IPS DF 4.7 (cell line): ENCODE results near the gene UTS2R.
"Not testable (repeated sequence)": the region's sequence is repeated elsewhere in the genome, so short reads cannot be mapped to it uniquely, and the experiment has no call there.

Source experiments
- DNase-seq: peaks from one replicate; pipeline ENCODE4 v3.0.0-alpha.2; 2013; ENCODE audit warnings: low spot score; ENCODE audit errors: extremely low read depth

Gene UTS2R

DNA sequence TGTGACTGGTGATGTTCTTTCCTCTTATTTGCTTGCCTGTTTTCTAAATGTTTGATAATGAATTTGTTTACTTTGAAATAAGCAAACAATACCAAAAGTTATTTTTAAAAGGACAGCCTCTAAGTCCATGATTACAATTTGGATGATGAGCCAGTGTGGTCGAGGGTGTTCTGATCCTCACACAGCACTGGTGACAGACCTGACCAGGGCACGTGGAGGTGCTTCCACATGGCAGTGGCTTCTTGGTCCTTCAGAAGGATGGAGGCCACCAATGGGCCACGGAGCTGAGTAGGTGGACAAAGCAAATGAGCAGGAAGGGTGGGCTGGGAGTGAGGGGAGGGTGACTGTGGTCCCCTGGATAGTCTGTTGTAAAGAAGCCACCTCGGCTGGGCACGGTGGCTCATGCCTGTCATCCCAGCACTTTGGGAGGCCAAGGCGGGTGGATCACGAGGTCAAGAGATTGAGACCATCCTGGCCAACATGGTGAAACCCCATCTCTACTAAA, 16.7 kb upstream of the UTS2R start:
- DNase-seq, result no peak

DNA sequence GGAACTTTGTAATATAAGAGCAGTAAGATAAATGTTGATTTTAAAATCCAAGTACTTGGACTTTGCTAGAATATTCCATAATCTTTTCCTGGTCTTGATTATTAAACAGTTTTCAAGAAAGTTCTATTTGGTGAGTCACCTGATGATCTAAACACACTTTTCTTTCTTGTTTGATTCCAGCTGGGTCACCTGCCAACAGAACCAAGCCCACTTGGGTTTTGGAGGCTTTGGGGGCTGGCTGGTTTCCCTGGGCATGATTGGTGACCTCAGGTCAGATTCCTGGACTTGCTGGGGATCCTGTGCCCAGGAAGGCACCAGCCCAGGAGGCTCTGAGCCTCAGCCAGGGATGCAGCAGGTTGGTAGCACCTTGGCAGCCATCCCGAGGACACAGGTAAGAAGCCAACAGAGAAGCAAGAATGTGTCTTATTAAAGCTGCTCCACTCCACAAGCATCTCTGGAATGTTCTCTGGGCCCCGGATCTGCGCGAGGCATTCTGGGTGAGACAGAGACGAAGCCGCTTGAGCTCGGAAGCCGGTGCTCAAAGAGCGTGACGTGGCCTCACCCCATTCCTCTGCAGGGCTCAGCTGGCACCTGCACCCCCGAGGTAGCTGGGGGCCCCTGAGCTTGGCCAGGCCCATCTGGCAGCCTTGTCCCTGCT, 15.7 kb upstream of the UTS2R start:
- no peak for DNase-seq

DNA sequence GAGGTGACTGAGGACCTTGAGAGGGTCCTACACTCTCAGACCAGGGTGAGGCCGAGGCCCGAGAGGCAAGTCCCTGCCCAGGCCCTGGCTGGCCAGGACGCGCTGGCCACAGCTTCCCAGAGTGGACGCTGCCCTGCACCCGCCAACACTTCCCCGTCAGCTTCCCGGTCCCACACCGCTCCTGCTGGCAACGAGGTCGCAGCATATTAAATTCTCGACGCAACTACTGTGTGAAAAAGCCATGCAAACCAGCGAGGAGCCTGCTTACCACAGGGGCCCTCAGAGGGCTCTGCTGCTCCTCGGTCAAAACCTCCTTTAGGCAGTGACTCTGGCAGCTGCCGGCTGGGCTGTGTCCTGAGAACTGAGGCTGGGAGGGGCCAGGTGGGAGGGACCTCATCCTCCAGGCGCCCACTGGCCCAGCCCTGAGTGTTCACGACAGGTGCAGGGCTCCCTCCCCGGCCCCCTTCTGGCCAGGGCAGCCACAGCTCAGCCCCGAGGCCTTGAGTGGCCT, 14.7 kb upstream of the UTS2R start:
- no peak for DNase-seq

DNA sequence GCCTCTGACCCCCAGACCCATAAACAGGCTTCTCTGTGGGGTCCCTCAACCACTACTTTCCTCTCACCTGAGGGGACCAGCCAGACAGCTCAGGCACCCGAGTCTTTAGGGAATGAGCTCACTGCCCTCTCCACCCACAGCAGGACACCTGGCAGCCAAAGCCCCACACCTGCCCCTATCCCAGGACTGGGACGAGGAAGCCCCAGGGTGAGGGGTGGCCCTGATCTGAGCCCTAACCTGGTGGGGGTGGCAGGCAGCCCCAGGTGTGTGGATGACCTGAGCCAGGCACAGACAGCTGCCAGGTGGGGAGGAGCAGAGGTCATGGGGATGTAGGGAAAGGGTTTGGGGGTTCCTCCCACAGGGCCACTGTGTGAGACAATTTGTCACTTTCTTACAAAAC, 14.2 kb upstream of the UTS2R start:
- no peak for DNase-seq

DNA sequence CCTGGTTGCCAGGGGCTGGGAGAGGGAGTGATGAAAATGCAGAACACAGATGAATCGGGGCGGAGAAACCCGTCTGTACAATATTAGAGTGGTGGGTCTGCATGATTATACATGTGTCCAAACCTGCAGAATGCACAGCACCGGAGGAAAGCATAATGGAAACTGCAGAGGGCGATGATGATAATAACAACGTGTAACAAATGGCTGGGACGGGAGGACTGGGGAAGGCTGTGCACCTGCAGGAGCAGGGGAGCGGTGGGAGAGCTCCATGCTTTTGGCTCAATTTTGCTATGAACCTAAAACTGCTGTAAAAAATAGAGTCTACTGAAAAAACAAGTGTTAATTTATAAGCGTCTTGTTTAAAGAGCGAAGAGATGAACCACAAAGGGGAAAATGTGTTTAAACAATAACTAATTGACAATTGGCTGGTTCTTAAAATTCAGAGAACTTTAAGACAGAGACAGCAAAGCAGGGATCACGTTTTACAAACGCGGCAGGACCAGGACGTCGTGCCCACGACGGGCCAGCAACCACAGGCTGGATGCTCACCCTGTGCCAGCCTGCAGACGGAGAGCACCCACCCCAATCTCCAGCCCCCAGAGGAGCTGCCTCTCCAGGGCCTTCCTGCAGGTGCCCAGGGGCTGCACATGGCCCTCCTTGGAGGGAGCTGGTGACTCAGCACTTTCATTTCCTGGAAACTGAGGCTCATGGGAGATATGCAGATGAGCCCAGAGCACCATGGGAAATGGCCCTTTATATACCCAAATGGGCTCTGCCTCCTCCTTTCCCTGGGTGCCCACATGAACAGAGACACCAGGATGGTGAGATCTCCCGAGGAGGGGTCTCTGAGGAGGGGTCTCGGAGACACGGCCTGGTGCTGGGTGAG, 12.9 kb upstream of the UTS2R start, which contains the start of gene TEX19:
TSS of gene TEX19 (plus strand) at position 783 of the 886 bp plus-strand sequence. CDS start 2,904 bp downstream, outside the sequence.
- no peak for DNase-seq

DNA sequence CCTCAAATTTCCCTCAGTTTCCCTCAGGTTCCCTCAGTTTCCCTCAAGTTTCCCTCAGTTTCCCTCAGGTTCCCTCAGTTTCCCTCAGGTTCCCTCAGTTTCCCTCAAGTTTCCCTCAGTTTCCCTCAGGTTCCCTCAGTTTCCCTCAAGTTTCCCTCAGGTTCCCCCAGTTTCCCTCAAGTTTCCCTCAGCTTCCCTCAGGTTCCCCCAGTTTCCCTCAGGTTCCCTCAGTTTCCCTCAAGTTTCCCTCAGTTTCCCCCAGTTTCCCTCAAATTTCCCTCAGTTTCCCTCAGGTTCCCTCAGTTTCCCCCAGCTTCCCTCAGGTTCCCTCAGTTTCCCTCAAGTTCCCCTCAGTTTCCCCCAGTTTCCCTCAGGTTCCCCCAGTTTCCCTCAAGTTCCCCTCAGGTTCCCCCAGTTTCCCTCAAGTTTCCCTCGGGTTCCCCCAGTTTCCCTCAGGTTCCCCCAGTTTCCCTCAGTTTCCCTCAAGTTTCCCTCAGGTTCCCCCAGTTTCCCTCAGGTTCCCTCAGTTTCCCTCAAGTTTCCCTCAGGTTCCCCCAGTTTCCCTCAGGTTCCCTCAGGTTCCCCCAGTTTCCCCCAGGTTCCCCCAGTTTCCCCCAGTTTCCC, 12.0 kb upstream of the UTS2R start:
- DNase-seq, result not testable (repeated sequence)

DNA sequence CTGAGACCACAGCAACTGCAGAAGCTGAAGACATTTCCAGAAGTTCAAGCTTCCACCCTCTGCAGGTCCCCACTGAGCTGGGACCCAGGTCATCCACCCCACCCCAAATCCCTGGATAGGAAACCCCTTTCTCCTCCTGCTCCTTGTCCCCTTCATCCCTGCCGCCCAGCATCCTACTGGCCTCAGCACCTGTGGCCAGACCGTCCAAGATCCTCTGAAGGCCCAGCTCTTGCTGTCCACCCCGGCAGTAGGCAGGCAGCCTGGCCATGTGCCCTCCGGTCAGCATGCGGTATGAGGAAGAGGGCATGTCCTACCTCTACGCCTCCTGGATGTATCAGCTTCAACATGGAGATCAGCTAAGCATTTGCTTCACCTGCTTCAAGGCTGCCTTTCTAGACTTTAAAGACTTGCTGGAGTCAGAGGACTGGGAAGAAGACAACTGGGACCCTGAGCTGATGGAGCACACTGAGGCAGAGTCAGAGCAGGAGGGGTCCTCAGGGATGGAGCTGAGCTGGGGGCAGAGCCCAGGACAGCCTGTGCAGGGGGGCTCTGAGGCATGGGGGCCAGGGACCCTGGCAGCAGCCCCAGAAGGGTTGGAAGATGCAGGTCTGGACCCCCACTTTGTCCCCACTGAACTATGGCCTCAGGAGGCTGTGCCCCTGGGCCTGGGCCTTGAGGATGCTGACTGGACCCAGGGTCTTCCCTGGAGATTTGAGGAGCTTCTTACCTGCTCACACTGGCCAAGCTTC, 9.5 kb upstream of the UTS2R start:
- DNase-seq, result no peak

DNA sequence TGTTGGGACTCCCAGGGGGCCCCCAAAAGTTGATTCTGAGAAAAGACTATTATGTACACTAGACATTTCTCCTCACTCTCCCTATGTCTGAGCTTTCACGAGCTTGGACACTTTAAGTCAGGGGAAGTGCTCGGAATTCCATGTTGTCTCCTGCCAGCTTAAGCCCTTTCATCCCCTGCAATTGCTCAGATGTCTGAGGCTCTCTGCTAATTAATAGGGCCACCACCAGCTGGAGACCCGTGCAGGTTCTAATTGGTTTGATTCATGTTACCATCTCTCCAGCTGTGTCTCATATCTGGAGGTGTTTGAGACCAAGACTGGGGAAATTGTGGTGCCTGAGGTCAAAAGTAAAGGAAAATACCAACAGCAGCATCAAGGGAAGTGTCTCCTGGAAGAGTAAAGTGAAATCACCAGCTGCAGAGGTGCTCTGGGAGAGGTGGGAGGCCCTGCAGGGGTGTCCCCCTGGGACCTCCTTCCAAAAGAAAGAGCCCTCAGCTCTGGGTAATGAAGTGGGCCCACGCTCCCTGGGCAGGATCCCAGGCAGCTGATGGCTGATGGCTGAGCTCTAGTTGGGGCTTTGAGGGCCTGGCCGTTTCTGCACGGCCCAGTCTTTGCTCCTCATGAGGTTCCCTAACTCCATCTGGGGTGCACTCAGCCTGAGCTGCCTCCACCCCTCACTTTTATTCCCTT, 5.8 kb upstream of the UTS2R start:
- DNase-seq, result no peak

DNA sequence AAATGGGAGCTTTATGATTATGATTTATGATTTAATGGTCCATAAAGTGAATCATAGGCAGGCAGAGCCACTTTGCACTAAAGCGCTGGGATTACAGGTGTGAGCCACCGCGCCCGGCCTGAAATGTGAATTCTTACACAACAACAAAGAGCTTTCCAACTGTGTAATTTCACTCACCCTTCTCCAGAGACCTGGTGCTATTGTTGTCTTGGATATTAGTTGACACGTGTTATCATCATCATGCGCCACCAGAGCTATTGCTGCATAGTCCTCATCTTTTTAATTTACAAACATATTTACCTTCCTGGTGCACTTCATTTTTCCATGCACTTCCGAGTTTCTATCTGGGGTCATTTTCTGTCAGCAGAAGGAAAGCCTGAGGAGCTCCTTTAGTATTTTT, 4.8 kb upstream of the UTS2R start:
- no peak for DNase-seq

DNA sequence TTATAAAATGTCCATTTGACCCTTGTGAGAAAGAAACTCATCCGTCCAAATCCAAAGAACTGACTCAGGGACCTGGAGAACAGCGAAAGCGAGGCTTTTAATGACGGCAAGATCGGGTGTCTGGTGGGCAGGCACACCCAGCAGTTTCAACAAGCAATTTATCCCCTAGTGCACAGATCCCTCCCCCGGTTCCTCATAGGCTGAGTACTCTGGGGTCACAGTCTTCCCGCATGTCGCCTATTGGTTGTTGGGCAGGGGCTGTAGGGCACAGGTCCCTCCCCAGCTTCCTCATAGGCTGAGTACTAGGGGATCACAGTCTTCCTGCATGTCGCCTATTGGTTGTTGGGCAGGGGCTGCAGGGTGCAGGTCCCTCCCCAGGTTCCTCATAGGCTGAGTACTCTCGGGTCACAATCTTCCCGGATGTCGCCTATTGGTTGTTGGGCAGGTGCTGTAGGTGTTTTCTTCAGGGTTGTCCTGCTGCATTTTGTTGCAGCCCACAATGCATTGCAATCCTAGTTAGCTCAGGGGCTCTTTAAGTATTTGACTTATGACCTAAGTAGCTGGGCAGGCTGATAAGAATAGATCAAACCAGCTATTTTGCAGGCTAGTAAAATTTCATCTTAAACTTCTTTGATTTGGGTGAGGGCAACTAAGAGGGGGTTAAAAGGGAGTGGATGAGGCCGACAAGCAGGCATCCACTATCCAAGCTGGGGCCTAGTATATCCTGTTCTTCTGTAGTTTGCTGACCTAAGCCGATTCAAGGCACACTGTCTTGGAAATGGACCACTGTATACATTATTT, 3.6 kb upstream of the UTS2R start:
- peak; percentile 22 for DNase-seq

DNA sequence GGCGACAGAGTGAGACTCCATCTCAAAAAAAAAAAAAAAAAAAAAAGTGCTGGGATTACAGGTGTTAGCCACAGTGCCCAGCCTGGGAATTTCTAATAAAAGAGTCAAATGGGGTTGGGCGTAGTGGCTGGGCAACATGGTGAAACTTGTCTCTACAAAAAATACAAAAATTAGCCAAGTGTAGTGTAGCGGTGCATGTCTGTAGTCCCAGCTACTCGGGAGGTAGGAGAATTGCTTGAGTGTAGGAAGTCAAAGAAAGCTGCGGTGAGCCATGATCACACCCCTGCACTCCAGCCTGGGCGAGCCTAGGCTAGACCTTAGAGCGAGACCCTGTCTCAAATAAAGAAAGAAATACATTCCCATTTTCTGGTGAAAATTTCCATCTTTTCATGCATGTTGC, 2.4 kb upstream of the UTS2R start:
- DNase-seq, result no peak

DNA sequence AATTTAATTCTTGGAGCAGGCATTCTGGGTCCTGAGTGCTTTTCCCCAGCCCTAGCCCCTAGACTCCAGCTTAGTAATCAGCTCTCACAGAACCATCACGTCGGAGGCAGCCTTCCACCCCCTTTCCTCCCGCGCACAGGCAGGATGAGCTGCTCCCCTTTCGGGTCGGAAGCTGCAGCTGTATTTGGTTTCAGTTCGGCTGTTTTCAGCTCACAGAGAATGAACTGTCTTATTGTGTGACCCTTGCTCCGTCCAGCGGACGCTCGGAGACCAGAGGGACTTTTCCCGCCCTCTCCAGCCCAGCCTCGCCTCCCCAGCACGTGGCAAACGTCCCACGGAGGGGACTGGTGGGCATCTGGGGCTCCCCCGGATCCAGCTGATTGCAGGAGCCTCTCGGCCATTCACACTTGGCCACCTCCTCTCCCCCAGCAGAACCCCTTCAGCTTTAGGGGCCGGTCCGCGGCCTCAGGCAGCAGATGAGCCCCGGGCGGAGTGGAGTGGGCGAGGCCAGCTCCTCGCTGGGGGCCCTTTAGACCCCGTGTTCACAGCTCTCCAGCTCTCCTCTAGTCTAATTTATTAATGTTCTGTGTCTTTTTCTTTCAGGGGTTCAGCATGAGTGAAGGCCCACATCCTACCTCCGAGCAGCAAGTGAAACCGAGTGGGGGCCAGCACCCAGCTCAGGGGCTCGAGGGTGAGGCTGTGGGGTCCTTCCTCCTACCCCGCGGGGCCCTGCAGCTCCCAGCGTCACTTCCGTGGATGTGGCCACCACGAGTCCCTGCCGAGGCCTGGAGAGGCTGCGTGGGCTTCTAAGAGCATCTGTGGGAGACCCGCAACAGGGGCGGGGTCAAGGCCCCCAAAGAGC, 863 bp upstream of the UTS2R start:
- no peak for DNase-seq

DNA sequence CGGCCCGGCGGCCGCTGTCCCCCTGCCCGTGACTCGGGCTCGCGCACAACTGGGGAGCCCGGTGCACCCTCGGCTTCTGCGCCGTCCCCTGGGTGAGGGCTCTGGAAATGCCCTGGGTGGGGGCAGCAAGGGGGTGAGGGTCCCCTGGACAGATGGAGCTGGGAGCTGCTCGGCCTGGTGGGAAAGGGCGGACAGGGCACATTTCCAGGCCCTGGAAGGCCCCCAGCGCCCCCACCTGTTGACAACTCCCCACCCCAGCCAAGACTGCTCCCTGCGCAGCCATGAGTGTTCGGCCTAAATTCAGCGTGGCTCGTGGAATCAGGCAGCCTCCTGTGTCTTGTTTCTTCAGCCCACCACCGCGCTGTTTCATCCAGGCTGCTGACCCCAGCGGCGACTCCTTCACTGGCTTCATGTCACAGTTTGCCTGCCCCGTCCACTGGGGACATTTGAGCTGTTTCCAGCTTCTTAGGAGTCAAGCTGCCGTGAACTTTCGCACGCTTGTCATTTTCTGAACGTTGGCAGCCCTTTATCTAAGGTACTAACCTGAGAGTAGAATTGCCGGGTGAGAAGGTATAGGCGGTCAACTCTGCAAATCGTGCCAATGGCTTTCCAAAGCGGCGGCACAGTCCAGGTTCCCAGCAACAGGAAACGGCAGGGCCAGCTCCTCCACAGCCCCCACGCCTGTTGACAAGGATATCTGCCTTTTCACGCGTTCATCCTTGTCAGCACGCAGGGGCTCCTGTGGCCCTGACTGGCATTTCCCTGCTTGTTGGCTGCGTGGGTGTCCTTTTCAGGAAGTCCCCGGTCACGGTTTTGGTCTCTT, 895 bp downstream of the UTS2R start:
- no peak for DNase-seq

DNA sequence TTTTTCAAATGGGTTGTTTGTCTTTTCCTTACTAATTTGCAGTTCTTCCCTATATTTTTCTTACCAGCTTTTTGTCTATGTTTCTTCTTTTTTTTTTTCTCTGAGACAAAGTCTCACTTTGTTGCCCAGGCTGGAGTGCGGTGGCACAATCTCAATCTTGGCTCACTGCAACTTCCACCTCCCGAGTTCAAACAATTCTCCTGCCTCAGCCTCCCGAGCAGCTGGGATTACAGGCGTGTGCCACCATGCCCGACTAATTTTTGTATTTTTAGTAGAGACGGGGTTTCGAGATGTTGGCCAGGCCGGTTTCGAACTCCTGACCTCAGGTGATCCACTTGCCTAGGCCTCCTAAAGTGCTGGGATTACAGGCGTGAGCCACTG, 1.5 kb downstream of the UTS2R start:
- DNase-seq, result not testable (repeated sequence)

DNA sequence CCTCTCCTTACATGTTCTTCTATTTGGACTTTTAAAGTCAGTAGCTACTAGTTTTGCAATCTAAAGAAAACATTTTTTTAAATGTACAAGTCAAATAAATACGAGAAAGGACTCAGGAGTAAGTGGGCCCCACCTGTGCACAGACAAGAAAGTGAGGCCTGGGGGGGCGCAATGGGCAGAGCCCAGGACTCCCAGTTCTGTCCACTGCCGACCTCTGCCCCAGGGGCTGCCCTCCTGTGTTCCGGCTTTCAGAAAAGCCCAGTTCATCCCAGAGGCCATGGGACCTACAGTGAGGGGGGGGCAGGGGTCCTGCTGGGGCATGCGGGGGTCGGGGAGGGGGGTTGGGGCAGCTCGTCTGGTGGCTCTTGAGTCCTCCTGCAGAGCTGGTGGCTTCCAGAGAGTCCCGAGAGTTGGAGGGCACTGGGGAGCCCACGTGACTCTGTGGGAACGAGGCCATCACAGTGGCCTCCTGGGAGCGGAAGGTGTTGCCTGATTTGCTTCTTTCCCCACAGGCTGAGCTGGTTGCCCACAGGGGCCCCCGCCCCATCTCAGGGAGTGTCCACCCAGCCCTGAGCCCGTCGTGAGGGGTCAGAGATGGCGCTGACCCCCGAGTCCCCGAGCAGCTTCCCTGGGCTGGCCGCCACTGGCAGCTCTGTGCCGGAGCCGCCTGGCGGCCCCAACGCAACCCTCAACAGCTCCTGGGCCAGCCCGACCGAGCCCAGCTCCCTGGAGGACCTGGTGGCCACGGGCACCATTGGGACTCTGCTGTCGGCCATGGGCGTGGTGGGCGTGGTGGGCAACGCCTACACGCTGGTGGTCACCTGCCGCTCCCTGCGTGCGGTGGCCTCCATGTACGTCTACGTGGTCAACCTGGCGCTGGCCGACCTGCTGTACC, 2.4 kb downstream of the UTS2R start:
- no peak for DNase-seq

DNA sequence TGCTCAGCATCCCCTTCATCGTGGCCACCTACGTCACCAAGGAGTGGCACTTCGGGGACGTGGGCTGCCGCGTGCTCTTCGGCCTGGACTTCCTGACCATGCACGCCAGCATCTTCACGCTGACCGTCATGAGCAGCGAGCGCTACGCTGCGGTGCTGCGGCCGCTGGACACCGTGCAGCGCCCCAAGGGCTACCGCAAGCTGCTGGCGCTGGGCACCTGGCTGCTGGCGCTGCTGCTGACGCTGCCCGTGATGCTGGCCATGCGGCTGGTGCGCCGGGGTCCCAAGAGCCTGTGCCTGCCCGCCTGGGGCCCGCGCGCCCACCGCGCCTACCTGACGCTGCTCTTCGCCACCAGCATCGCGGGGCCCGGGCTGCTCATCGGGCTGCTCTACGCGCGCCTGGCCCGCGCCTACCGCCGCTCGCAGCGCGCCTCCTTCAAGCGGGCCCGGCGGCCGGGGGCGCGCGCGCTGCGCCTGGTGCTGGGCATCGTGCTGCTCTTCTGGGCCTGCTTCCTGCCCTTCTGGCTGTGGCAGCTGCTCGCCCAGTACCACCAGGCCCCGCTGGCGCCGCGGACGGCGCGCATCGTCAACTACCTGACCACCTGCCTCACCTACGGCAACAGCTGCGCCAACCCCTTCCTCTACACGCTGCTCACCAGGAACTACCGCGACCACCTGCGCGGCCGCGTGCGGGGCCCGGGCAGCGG, 3.2 kb downstream of the UTS2R start:
- DNase-seq, result no peak
